Measurements from ENCODE around the gene WNT7A.
"Not testable (repeated sequence)": the region's sequence is repeated elsewhere in the genome, so short reads cannot be mapped to it uniquely, and the experiment has no call there.

Gene WNT7A

DNA sequence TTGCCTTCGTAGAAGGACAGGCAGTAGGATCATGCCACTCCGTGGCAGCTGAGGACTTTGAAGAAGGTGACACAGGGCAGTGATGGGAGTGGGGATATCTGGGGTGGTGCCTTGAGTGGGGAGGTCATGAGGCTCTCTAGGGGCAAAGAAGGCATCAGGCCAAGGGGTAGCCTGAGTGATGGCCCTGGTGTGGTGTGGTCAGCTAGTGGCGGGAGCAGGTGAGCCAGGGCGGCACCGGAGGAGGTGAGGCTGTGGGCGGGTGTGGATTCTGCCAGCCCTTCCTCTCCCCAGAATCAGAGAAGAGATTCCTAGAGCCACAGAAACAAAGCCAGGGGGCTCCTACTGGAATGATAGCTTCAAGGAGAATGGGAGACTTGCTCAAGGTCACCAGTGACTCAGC, 18.4 kb downstream of the WNT7A start:
- no peak for TF ChIP-seq CTCF (IDR thresholded peaks at IDR 0.05; ENCODE audit: borderline replicate concordance, control extremely low read depth, extremely low read depth, insufficient read depth, missing control alignments)
- in situ Hi-C loops (cut with MboI; ENCODE audit: low sequenced_read_pairs, unreplicated experiment), result no loop called here
- no peak for DNase-seq (ENCODE audit: low spot score)

GRCh38 chr3:13860001-13860400, 19.9 kb downstream of the WNT7A start:
- in situ Hi-C loops (cut with MboI; ENCODE audit: low sequenced_read_pairs, unreplicated experiment), result no loop called here
- no peak for TF ChIP-seq CTCF (IDR thresholded peaks at IDR 0.05; ENCODE audit: borderline replicate concordance, control extremely low read depth, extremely low read depth, insufficient read depth, missing control alignments)
- no peak for DNase-seq (ENCODE audit: low spot score)

GRCh38 chr3:13858768-13859520, 20.9 kb downstream of the WNT7A start:
- TF ChIP-seq CTCF (IDR thresholded peaks at IDR 0.05; ENCODE audit: borderline replicate concordance, control extremely low read depth, extremely low read depth, insufficient read depth, missing control alignments), result no peak
- no peak for DNase-seq (ENCODE audit: low spot score)
- in situ Hi-C loops (cut with MboI; ENCODE audit: low sequenced_read_pairs, unreplicated experiment), result no loop called here

- no peak for TF ChIP-seq CTCF (IDR thresholded peaks at IDR 0.05; ENCODE audit: borderline replicate concordance, control extremely low read depth, extremely low read depth, insufficient read depth, missing control alignments)
- no peak for DNase-seq (ENCODE audit: low spot score)
- in situ Hi-C loops (cut with MboI; ENCODE audit: low sequenced_read_pairs, unreplicated experiment), result no loop called here
Observed at GRCh38 chr3:13857702-13858380, 22.0 kb downstream of the WNT7A start.

GRCh38 chr3:13856628-13857027, 23.2 kb downstream of the WNT7A start:
- DNase-seq (ENCODE audit: low spot score); in situ Hi-C loops (cut with MboI; ENCODE audit: low sequenced_read_pairs, unreplicated experiment): not testable (repeated sequence)

DNA sequence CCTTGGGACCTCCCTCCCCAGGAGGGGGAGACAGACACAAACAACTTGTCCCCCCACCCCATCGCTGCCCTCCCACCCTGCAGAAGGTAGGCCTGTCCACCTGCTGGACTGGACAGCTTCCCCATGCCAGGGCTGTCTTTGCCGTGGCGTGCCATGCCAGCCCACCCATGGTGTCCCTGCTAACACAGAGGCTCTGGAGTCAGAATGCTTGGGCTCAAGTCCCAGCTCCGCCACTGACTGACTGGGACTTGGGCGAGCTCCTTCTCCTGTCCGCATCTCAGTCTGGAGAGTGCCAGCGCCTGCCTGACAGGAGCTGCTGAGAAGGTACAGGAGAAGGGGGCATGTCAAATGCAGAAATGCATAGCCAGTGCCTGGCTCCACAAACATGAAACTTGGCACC, 23.9 kb downstream of the WNT7A start:
- in situ Hi-C loops (cut with MboI; ENCODE audit: low sequenced_read_pairs, unreplicated experiment), result no loop called here
- DNase-seq (ENCODE audit: low spot score), result no peak
- TF ChIP-seq CTCF (IDR thresholded peaks at IDR 0.05; ENCODE audit: borderline replicate concordance, control extremely low read depth, extremely low read depth, insufficient read depth, missing control alignments), result no peak

DNA sequence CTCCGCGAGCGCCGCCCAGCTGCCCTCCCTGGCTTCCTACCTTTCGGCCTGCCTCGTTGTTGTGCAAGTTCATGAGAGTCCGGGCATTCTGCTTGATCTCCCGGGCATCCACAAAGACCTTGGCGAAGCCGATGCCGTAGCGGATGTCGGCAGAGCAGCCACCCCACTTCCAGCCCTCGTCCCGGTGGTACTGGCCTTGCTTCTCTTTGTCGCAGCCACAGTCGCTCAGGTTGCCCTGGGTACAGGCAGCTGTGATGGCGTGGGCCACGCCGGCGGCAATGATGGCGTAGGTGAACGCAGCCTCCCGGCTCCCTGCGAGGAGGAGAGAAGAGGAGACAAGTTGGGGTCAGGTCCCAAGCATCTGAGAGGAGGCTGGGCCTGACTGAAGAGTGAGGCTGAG, 25.4 kb downstream of the WNT7A start:
- in situ Hi-C loops (cut with MboI; ENCODE audit: low sequenced_read_pairs, unreplicated experiment), result no loop called here
- no peak for DNase-seq (ENCODE audit: low spot score)
- TF ChIP-seq CTCF (IDR thresholded peaks at IDR 0.05; ENCODE audit: borderline replicate concordance, control extremely low read depth, extremely low read depth, insufficient read depth, missing control alignments), result no peak
